OCI-LY7 (cell line): Measurements from ENCODE around the gene NEBL. TPM values are rescaled to one million over a fixed set of nuclear protein-coding genes. Genes with fewer than 3 reads are reported as not detected.

Experiments used
- BruUV-seq: library from RNA; stranded (reverse); fragments of 400-500 nt; replicated peaks from 2 replicates; lab custom pipeline; 2021; lab: Mats Ljungman, UMichigan
- CTCF ChIA-PET: fragments of 300-600 bp; sonication (Branson Sonifier 250); formaldehyde crosslinking; loops from one replicate; lab custom pipeline; 2022; ENCODE audit warnings: antibody characterized with exemption; ENCODE audit not compliant: unreplicated experiment; lab: Charles Lee
- POLR2A ChIA-PET: fragments of 300-600 bp; sonication (Branson Sonifier 250); formaldehyde crosslinking; loops from one replicate; lab custom pipeline; 2022; ENCODE audit warnings: antibody characterized with exemption; lab: Charles Lee
- DNase-seq: peaks from one replicate; pipeline ENCODE4 v3.0.0-alpha.2; 2015; ENCODE audit warnings: low spot score
- H2AFZ ChIP-seq: fragments of 200-600 bp; sonication (generic), shearing (Covaris generic); 2 replicates; pipeline ENCODE4 v1.6.1; 2014; ENCODE audit warnings: mild to moderate bottlenecking, antibody characterized with exemption, low read length, moderate library complexity
- H3K27ac ChIP-seq: fragments of 200-600 bp; sonication (generic); 2 replicates; pipeline ENCODE4 v1.5.1; 2014; ENCODE audit warnings: mixed run types, low read depth, mild to moderate bottlenecking, moderate library complexity, low read length, inconsistent platforms; ENCODE audit not compliant: poor library complexity, severe bottlenecking
- H3K36me3 ChIP-seq: fragments of 200-600 bp; sonication (generic); 2 replicates; pipeline ENCODE4 v1.6.1; 2014; ENCODE audit warnings: mild to moderate bottlenecking, antibody characterized with exemption, low read length, moderate library complexity, mixed read lengths; ENCODE audit not compliant: insufficient read depth
- H3K4me1 ChIP-seq: fragments of 200-600 bp; sonication (generic); 2 replicates; pipeline ENCODE4 v1.5.1; 2014; ENCODE audit warnings: mild to moderate bottlenecking, low read length; ENCODE audit not compliant: insufficient read depth, poor library complexity, severe bottlenecking
- H3K4me2 ChIP-seq: fragments of 200-600 bp; sonication (generic); 2 replicates; pipeline ENCODE4 v1.6.1; 2014; ENCODE audit warnings: mild to moderate bottlenecking, low read length
- H3K4me3 ChIP-seq: fragments of 200-600 bp; sonication (generic); 2 replicates; pipeline ENCODE4 v1.5.1; 2014; ENCODE audit warnings: mild to moderate bottlenecking, low read depth, low read length; ENCODE audit not compliant: poor library complexity, severe bottlenecking
- H3K79me2 ChIP-seq: fragments of 200-600 bp; sonication (generic); 2 replicates; pipeline ENCODE4 v1.6.1; 2016; ENCODE audit warnings: low read depth, mild to moderate bottlenecking, low read length, moderate library complexity, mixed read lengths; ENCODE audit not compliant: insufficient read depth
- H3K9me2 ChIP-seq: fragments of 200-600 bp; sonication (generic); 2 replicates; pipeline ENCODE4 v1.6.1; 2016; ENCODE audit warnings: mild to moderate bottlenecking, low read length, mixed read lengths; ENCODE audit not compliant: insufficient read depth
- H3K9me3 ChIP-seq: fragments of 200-600 bp; sonication (generic); 2 replicates; pipeline ENCODE4 v1.6.1; 2014; ENCODE audit warnings: mild to moderate bottlenecking, mixed run types, low read length, mixed read lengths
- H4K20me1 ChIP-seq: fragments of 200-600 bp; sonication (generic); 2 replicates; pipeline ENCODE4 v1.6.1; 2014; ENCODE audit warnings: mild to moderate bottlenecking, antibody characterized with exemption, low read length, moderate library complexity, mixed read lengths; ENCODE audit not compliant: insufficient read depth
- EZH2phosphoT487 ChIP-seq: fragments of 200-600 bp; sonication (generic); IDR thresholded peaks from 2 replicates; pipeline ENCODE4 v1.6.1; 2018; ENCODE audit warnings: low read depth, borderline replicate concordance, mild to moderate bottlenecking, mixed run types, antibody characterized with exemption, low read length, moderate library complexity, mixed read lengths
- intact Hi-C: fragments of 100-400 bp; cut with micrococcal nuclease; formaldehyde crosslinking; loops from one replicate; pipeline ENCODE4 v1.10.0; 2022; ENCODE audit not compliant: unreplicated experiment
- total RNA-seq, 2 experiments: library from RNA; depleted of rRNA in 1 of 2; stranded (reverse); fragments of >200 nt in 1 of 2; shearing (Covaris generic) in 1 of 2; gene quantifications; 2 replicates each; pipeline ENCODE4 v1.2.3, GENCODE V29; 2014 to 2022
- TF ChIP-seq, protein P1 (sequence below): fragments of 200-600 bp; sonication (generic); conservative IDR thresholded peaks from 2 replicates; pipeline ENCODE4 v1.5.1; 2014; ENCODE audit warnings: mild to moderate bottlenecking, antibody characterized with exemption, low read length, moderate library complexity, mixed read lengths

The NEBL gene
- total RNA-seq, 2 experiments from 2014 or later = 1.1 TPM; not detected in 1

DNA sequence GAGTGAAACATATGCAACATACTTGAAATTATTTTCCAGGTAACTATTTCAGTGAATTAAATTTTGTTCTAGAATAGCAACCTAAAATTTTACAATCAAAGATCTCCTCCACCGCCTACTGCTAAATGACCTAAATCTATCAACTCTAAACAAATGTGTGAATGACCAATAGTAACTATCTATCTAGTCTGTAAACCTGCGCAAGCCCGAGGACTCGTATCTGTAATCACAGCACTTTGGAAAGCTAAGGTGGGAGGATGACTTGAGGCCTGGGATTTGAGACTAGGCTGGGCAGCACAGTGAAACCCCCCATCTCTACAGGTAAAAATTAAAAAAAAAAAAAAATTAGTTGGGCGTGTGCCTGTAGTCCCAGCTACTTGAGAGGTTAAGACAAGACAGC lies 83.0 kb downstream of the NEBL start:
- Histone ChIP-seq H3K9me2 (no peaks in the 10 kb centered on the region), H3K36me3 (no peaks in the 10 kb centered on the region), H4K20me1 (no peaks in the 10 kb centered on the region), H3K4me3 (no peak overlapping the region), H3K79me2 (no peaks in the 10 kb centered on the region), H3K4me2 (no peak overlapping the region), H3K4me1 (no peaks in the 10 kb centered on the region), H3K9me3 (no peaks in the 10 kb centered on the region), H2AFZ (no peak overlapping the region), H3K27ac (no peak overlapping the region)
- no peak for DNase-seq
- intact Hi-C loops = no loop called here
- CTCF ChIA-PET = interaction anchor here (0.6 kb wide), 1 partner anchor 310 kb away, joined by 3 read pairs; no protein-coding TSS in a partner anchor
- TF ChIP-seq EZH2phosphoT487 = no peak
- TF ChIP-seq, protein P1, sequence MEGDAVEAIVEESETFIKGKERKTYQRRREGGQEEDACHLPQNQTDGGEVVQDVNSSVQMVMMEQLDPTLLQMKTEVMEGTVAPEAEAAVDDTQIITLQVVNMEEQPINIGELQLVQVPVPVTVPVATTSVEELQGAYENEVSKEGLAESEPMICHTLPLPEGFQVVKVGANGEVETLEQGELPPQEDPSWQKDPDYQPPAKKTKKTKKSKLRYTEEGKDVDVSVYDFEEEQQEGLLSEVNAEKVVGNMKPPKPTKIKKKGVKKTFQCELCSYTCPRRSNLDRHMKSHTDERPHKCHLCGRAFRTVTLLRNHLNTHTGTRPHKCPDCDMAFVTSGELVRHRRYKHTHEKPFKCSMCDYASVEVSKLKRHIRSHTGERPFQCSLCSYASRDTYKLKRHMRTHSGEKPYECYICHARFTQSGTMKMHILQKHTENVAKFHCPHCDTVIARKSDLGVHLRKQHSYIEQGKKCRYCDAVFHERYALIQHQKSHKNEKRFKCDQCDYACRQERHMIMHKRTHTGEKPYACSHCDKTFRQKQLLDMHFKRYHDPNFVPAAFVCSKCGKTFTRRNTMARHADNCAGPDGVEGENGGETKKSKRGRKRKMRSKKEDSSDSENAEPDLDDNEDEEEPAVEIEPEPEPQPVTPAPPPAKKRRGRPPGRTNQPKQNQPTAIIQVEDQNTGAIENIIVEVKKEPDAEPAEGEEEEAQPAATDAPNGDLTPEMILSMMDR = no peak
- BruUV-seq = no TSS peak
- POLR2A ChIA-PET = no interaction called here

DNA sequence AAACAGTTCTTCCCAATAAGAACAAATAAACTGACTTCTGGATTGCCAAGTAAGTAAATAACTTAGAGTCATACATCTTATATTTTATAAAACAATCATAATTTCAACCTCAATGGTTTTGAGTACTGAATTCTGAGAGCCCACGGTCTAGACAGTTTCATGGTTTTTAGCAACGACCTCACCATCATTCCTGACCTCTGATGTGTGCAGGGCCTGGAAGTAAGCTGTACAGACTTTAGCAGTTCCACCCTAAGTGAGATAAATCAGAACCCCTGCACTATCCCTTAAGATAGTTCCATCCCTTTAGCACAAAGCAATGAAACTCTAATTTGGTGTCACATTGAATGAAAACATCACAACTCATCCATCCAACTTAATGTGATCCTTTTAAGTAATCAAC lies 86.0 kb downstream of the NEBL start:
- H2AFZ ChIP-seq = no peak overlapping the region

DNA sequence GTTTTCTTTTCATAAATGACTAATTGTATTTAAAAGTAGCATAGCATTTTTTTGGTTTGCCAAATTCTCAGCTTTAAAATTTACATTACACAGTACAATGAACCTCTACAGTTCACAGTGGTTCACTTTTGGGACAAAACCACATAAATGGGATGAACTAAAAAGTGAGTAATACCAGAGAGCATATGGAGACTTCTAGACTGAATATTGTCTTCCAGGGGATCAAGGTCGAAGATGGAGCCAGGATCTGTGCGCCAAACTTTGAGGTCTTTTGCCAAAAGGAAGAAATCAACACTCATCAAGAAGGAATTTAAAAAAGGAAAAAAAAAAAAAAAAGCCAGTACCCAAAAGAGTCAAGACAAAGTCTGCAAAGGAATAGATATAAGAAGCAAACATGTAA lies 87.5 kb downstream of the NEBL start:
- Histone ChIP-seq H3K27ac (no peak overlapping the region), H3K79me2 (no peaks in the 10 kb centered on the region), H4K20me1 (no peaks in the 10 kb centered on the region), H2AFZ (no peak overlapping the region), H3K4me1 (no peaks in the 10 kb centered on the region), H3K4me2 (no peak overlapping the region), H3K36me3 (no peaks in the 10 kb centered on the region), H3K9me2 (no peaks in the 10 kb centered on the region), H3K4me3 (no peak overlapping the region), H3K9me3 (no peaks in the 10 kb centered on the region)
- DNase-seq = no peak
- intact Hi-C loops = no loop called here
- ChIA-PET POLR2A (no interaction called here), CTCF (no interaction called here)
- BruUV-seq = no TSS peak
- TF ChIP-seq EZH2phosphoT487 = no peak
- TF ChIP-seq, protein P1 = no peak

More for the DNA sequence above, 86.0 kb downstream of the NEBL start:
- no peaks in the 10 kb centered on the region for H3K9me3 ChIP-seq
- H3K36me3 ChIP-seq = no peaks in the 10 kb centered on the region
- H3K4me3 ChIP-seq = no peak overlapping the region
- BruUV-seq = no TSS peak
- no peaks in the 10 kb centered on the region for H3K9me2 ChIP-seq
- POLR2A ChIA-PET = no interaction called here
- H4K20me1 ChIP-seq = no peaks in the 10 kb centered on the region
- H3K4me1 ChIP-seq = no peaks in the 10 kb centered on the region
- H3K27ac ChIP-seq = no peak overlapping the region
- no peaks in the 10 kb centered on the region for H3K79me2 ChIP-seq
- TF ChIP-seq, protein P1 = no peak
- CTCF ChIA-PET = no interaction called here
- intact Hi-C loops = no loop called here
- no peak for DNase-seq
- no peak overlapping the region for H3K4me2 ChIP-seq
